Keratinocyte (primary cell): Measurements from ENCODE around the gene RELL1.

Source experiments
- EZH2 ChIP-seq: IDR thresholded peaks from one replicate; pipeline ENCODE4 v1.6.1; 2012; ENCODE audit warnings: inconsistent platforms, mild to moderate bottlenecking, low read length, moderate library complexity
- TF ChIP-seq, protein P1 (sequence below), 3 experiments: IDR thresholded peaks in 1 of 3; conservative IDR thresholded peaks in 1 of 3; optimal IDR thresholded peaks in 1 of 3; 2 replicates in 2 of 3; 3 replicates in 1 of 3; pipeline versions ENCODE3 to v1.5.1; 2011; ENCODE audit warnings: low read length in 3 of 3, mild to moderate bottlenecking in 3 of 3, moderate library complexity in 2 of 3, control low read depth in 1 of 3, inconsistent platforms in 1 of 3; ENCODE audit not compliant: insufficient read depth in 2 of 3; ENCODE audit errors: extremely low read depth in 1 of 3

GRCh38 chr4:37644962-37645361 is 41.2 kb downstream of the RELL1 start:
- TF ChIP-seq, protein P1, sequence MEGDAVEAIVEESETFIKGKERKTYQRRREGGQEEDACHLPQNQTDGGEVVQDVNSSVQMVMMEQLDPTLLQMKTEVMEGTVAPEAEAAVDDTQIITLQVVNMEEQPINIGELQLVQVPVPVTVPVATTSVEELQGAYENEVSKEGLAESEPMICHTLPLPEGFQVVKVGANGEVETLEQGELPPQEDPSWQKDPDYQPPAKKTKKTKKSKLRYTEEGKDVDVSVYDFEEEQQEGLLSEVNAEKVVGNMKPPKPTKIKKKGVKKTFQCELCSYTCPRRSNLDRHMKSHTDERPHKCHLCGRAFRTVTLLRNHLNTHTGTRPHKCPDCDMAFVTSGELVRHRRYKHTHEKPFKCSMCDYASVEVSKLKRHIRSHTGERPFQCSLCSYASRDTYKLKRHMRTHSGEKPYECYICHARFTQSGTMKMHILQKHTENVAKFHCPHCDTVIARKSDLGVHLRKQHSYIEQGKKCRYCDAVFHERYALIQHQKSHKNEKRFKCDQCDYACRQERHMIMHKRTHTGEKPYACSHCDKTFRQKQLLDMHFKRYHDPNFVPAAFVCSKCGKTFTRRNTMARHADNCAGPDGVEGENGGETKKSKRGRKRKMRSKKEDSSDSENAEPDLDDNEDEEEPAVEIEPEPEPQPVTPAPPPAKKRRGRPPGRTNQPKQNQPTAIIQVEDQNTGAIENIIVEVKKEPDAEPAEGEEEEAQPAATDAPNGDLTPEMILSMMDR (optimal IDR thresholded peaks at IDR 0.05 in 1 of 3, IDR thresholded peaks at IDR 0.05 in 1 of 3, conservative IDR thresholded peaks at IDR 0.05 in 1 of 3; ENCODE audit: extremely low read depth in 1 of 3, insufficient read depth in 2 of 3, low read length in 3 of 3), result no peak
- no peak for TF ChIP-seq EZH2
